Astrocyte (in vitro differentiated cells and primary cell): ENCODE measurements around the gene VRK1.

Experiments used
- CTCF ChIP-seq: IDR thresholded peaks from 2 replicates; pipeline ENCODE4 v1.5.1; 2011; ENCODE audit warnings: low read depth, mild to moderate bottlenecking, inconsistent platforms, low read length, moderate library complexity; ENCODE audit not compliant: insufficient read depth
- EZH2 ChIP-seq: IDR thresholded peaks from 2 replicates; pipeline ENCODE4 v1.6.1; 2012; ENCODE audit warnings: mild to moderate bottlenecking, low read length, inconsistent platforms; ENCODE audit not compliant: insufficient read depth

GRCh38 chr14:96847451-96847850, 50.3 kb downstream of the VRK1 start:
- TF ChIP-seq CTCF (no peak), EZH2 (no peak)
